ENCODE results near the gene KCNH1. TPM values are rescaled to one million over a fixed set of nuclear protein-coding genes. Genes with fewer than 3 reads are reported as not detected.

KCNH1 gene
- total RNA-seq, 1 experiment from 2014 or later = not detected

GRCh38 chr1:210758761-210759160 is 375.2 kb downstream of the KCNH1 start (continued):
- TF ChIP-seq TCF7L2 (IDR thresholded peaks at IDR 0.05; ENCODE audit: borderline replicate concordance, extremely low read depth, insufficient read depth, insufficient read length) = no peak
- TF ChIP-seq SP1 (IDR thresholded peaks at IDR 0.05; ENCODE audit: low read depth) = no peak
- TF ChIP-seq MAX (IDR thresholded peaks at IDR 0.05) = no peak
- no peak for TF ChIP-seq CEBPB (IDR thresholded peaks at IDR 0.05; ENCODE audit: low read depth)
- no peak for TF ChIP-seq ELF1 (IDR thresholded peaks at IDR 0.05; ENCODE audit: borderline replicate concordance, low read depth)
- no peak for TF ChIP-seq ZNF274 (IDR thresholded peaks at IDR 0.05; ENCODE audit: low read depth, low read length)

- Histone ChIP-seq H3K4me1 (ENCODE audit: control insufficient read depth in 1 of 2, insufficient read depth in 2 of 2, low read length in 2 of 2) (no peaks in the 10 kb centered on the region), H3K4me2 (ENCODE audit: low read length) (no peak overlapping the region), H3K9me3 (ENCODE audit: control insufficient read depth in 1 of 2, insufficient read depth in 1 of 2, low read depth in 1 of 2, low read length in 2 of 2) (no peaks in the 10 kb centered on the region), H3K27me3 (ENCODE audit: insufficient read depth, low read length) (no peaks in the 10 kb centered on the region), H3K27ac (ENCODE audit: low read depth, low read length) (no peak overlapping the region), H3K36me3 (ENCODE audit: control insufficient read depth in 1 of 2, insufficient read depth in 2 of 2, low read length in 2 of 2) (no peaks in the 10 kb centered on the region), H3K4me3 (replicated peaks in 1 of 2; ENCODE audit: low read depth in 1 of 2, low read length in 2 of 2) (no peak overlapping the region), H3K79me2 (ENCODE audit: insufficient read depth, low read length) (no peaks in the 10 kb centered on the region), H4K20me1 (ENCODE audit: insufficient read depth) (no peaks in the 10 kb centered on the region), H3K9ac (ENCODE audit: low read length) (no peak overlapping the region), H2AFZ (ENCODE audit: low read depth, low read length, poor library complexity, severe bottlenecking) (no peak overlapping the region), H3K9me2 (ENCODE audit: insufficient read depth) (no peaks in the 10 kb centered on the region)
- DNase-seq (ENCODE audit: low read depth, low spot score) = no peak
- ChIA-PET CTCF (no interaction called here), RAD21 (ENCODE audit: low non-redundant PET in 1 of 2, low total read pairs in 2 of 2, uncharacterized antibody in 2 of 2, unreplicated experiment in 2 of 2) (no interaction called here), POLR2A (no interaction called here)
- no TSS peak for BruUV-seq (replicated peaks)
- ATAC-seq = no peak
- intact Hi-C loops (cut with micrococcal nuclease) = no loop called here
- TF ChIP-seq RAD21 (IDR thresholded peaks at IDR 0.05; ENCODE audit: low read depth) (no peak), CEBPB (IDR thresholded peaks at IDR 0.05; ENCODE audit: low read depth) (no peak), REST (IDR thresholded peaks at IDR 0.05; ENCODE audit: low read depth) (no peak), SP1 (IDR thresholded peaks at IDR 0.05; ENCODE audit: low read depth) (no peak), POLR2A (IDR thresholded peaks at IDR 0.05; ENCODE audit: borderline replicate concordance, extremely low read depth, insufficient read depth, insufficient read length) (no peak), POLR2AphosphoS5 (IDR thresholded peaks at IDR 0.05; ENCODE audit: low read depth, low read length) (no peak), EZH2phosphoT487 (IDR thresholded peaks at IDR 0.05; ENCODE audit: borderline replicate concordance) (no peak), YY1 (IDR thresholded peaks at IDR 0.05; ENCODE audit: extremely low read depth, insufficient replicate concordance, low read depth, low read length) (no peak), FOSL1 (IDR thresholded peaks at IDR 0.05; ENCODE audit: low read depth) (no peak), SIN3A (IDR thresholded peaks at IDR 0.05; ENCODE audit: low read depth) (no peak), SRF (IDR thresholded peaks at IDR 0.05; ENCODE audit: low read depth) (no peak), MAX (IDR thresholded peaks at IDR 0.05) (no peak), TCF7L2 (IDR thresholded peaks at IDR 0.05; ENCODE audit: borderline replicate concordance, extremely low read depth, insufficient read depth, insufficient read length) (no peak), EZH2 (IDR thresholded peaks at IDR 0.05) (no peak), EGR1 (IDR thresholded peaks at IDR 0.05; ENCODE audit: low read depth) (no peak), CTCF (IDR thresholded peaks at IDR 0.05 in 2 of 3, conservative IDR thresholded peaks at IDR 0.05 in 1 of 3; ENCODE audit: borderline replicate concordance in 1 of 3, insufficient read depth in 1 of 3, low read depth in 2 of 3, low read length in 2 of 3) (no peak), ATF3 (IDR thresholded peaks at IDR 0.05) (no peak), CBX3 (IDR thresholded peaks at IDR 0.05; ENCODE audit: low read depth) (no peak), ELF1 (IDR thresholded peaks at IDR 0.05; ENCODE audit: borderline replicate concordance, low read depth) (no peak)
Measured at GRCh38 chr1:210758261-210758660, 375.7 kb downstream of the KCNH1 start.

All from HCT116 (cell line).